OCI-LY3 (cell line): ENCODE results near the gene LMNTD1.

Experiments used
- CTCF ChIP-seq: fragments of 200-600, 300-600 bp; sonication (generic); IDR thresholded peaks from 2 replicates; pipeline ENCODE4 v1.5.1; 2014; ENCODE audit warnings: antibody characterized with exemption, low read length, low read depth
- EZH2phosphoT487 ChIP-seq: fragments of 200-600 bp; shearing (Covaris generic); IDR thresholded peaks from 2 replicates; pipeline ENCODE4 v1.6.1; 2018; ENCODE audit warnings: antibody characterized with exemption, mixed run types, low read depth

GRCh38 chr12:25574761-25575160, 21.7 kb upstream of the LMNTD1 start:
- TF ChIP-seq CTCF (no peak), EZH2phosphoT487 (no peak)
